Thyroid gland (tissue), 4 donors: ENCODE data around the gene BBS9.

Experiments
- POLR2A ChIP-seq, 2 donors: fragments of 450-650 bp; IDR thresholded peaks; one replicate each; pipeline ENCODE4 v1.6.1; 2017; ENCODE audit warnings: antibody characterized with exemption in 2 of 2, mild to moderate bottlenecking in 2 of 2, moderate library complexity in 1 of 2
- TF ChIP-seq, protein P1 (sequence below), 6 experiments: fragments of 200-600 bp in 3 of 6; fragments of 450-650 bp in 3 of 6; sonication (generic) in 3 of 6; IDR thresholded peaks; one replicate each; pipeline ENCODE4 v1.5.1; 2016 to 2019; ENCODE audit warnings: antibody characterized with exemption in 6 of 6, mild to moderate bottlenecking in 2 of 6, inconsistent platforms in 1 of 6, moderate library complexity in 1 of 6

DNA sequence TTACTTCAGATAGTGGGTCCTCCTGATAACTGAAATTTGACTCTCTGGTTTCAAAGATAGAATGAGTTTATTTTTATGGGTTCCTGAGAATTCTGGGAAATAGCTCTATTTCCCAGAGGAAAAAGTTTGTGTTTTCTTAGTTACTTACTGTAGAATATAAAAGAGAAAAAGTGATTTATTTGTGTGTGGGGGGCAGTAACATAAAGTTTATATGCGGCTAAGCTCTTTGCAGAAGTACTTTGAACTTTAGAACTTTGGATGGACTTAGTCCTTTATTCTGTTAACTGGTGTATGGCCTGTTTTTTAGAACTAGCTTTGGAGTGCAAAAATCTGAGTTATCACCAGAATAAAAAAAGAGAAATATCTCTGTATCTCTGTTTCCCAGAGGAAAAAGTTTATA lies 157.1 kb downstream of the BBS9 start:
- TF ChIP-seq, protein P1, sequence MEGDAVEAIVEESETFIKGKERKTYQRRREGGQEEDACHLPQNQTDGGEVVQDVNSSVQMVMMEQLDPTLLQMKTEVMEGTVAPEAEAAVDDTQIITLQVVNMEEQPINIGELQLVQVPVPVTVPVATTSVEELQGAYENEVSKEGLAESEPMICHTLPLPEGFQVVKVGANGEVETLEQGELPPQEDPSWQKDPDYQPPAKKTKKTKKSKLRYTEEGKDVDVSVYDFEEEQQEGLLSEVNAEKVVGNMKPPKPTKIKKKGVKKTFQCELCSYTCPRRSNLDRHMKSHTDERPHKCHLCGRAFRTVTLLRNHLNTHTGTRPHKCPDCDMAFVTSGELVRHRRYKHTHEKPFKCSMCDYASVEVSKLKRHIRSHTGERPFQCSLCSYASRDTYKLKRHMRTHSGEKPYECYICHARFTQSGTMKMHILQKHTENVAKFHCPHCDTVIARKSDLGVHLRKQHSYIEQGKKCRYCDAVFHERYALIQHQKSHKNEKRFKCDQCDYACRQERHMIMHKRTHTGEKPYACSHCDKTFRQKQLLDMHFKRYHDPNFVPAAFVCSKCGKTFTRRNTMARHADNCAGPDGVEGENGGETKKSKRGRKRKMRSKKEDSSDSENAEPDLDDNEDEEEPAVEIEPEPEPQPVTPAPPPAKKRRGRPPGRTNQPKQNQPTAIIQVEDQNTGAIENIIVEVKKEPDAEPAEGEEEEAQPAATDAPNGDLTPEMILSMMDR (IDR thresholded peaks at IDR 0.05) = no peak
- TF ChIP-seq POLR2A (IDR thresholded peaks at IDR 0.05) = no peak
